ENCODE results near the gene ZHX3. TPM values are rescaled to one million over a fixed set of nuclear protein-coding genes. Genes with fewer than 3 reads are reported as not detected.

The ZHX3 gene
- total and polyA plus RNA-seq, 2 donors (not counting 1 experiment from before 2014, with no cell fraction given), result 4.3 to 22.2 TPM

DNA sequence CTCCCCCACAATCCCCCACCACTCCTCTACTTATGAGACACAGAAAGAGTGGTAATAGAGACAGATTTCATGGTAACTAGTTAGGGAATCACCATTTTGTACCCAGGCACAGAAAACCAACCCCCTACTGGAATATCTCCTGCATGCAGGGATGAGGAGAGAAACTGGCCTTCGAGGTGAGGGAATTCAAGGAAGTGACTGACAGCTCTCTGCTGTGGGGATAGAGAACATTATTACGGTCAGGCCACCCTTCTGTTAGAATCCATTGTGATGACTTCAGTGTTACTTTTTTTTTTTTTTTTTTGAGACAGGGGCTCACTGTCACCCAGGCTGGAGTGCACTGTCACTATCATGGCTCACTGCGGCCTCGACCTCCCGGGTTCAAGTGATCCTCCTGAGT, 9.6 kb upstream of the ZHX3 start:
- intact Hi-C loops (cut with micrococcal nuclease), result no loop called here
- Histone ChIP-seq H3K36me3 (replicated peaks in 1 of 2; ENCODE audit: control extremely low read depth in 1 of 2, control insufficient read depth in 1 of 2, extremely low read depth in 1 of 2, insufficient read depth in 2 of 2, low read length in 1 of 2) (no peaks in the 10 kb centered on the region), H3K4me1 (ENCODE audit: control insufficient read depth in 2 of 2, insufficient read depth in 2 of 2, low read length in 2 of 2) (peaks cover 12 to 13% of the 10 kb centered on the region in 2 donors), H3K9ac (ENCODE audit: low read length) (no peak overlapping the region), H3K27ac (ENCODE audit: low read length in 2 of 2) (no peak overlapping the region), H3K27me3 (replicated peaks in 1 of 4; ENCODE audit: control extremely low read depth in 1 of 4, control insufficient read depth in 3 of 4, insufficient read depth in 4 of 4, low read length in 3 of 4) (no peaks in the 10 kb centered on the region), H4K20me1 (ENCODE audit: control insufficient read depth, insufficient read depth, low read length, poor library complexity, severe bottlenecking) (no peaks in the 10 kb centered on the region), H3K9me3 (ENCODE audit: control extremely low read depth in 1 of 3, control insufficient read depth in 2 of 3, insufficient read depth in 1 of 3, low read length in 2 of 3) (no peaks in the 10 kb centered on the region), H3K79me2 (ENCODE audit: control insufficient read depth, insufficient read depth, low read length) (no peaks in the 10 kb centered on the region), H2AFZ (ENCODE audit: insufficient read depth, low read depth, low read length, poor library complexity, severe bottlenecking) (peak overlapping the region; percentile 22), H3K4me3 (ENCODE audit: control extremely low read depth in 1 of 5, extremely low read depth in 1 of 5, insufficient read depth in 1 of 5, low read depth in 2 of 5, low read length in 4 of 5) (no peak overlapping the region), H3K4me2 (replicated peaks; ENCODE audit: low read depth, low read length, poor library complexity, severe bottlenecking) (no peak overlapping the region)
- H3K27ac Mint-ChIP-seq, result no peak overlapping the region
- no peak overlapping the region for H3K4me3 Mint-ChIP-seq
- peaks cover 13% of the 10 kb centered on the region for H3K4me1 Mint-ChIP-seq
- TF ChIP-seq, protein P1, sequence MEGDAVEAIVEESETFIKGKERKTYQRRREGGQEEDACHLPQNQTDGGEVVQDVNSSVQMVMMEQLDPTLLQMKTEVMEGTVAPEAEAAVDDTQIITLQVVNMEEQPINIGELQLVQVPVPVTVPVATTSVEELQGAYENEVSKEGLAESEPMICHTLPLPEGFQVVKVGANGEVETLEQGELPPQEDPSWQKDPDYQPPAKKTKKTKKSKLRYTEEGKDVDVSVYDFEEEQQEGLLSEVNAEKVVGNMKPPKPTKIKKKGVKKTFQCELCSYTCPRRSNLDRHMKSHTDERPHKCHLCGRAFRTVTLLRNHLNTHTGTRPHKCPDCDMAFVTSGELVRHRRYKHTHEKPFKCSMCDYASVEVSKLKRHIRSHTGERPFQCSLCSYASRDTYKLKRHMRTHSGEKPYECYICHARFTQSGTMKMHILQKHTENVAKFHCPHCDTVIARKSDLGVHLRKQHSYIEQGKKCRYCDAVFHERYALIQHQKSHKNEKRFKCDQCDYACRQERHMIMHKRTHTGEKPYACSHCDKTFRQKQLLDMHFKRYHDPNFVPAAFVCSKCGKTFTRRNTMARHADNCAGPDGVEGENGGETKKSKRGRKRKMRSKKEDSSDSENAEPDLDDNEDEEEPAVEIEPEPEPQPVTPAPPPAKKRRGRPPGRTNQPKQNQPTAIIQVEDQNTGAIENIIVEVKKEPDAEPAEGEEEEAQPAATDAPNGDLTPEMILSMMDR (IDR thresholded peaks at IDR 0.05), result no peak
- TF ChIP-seq EZH2 (IDR thresholded peaks at IDR 0.05; ENCODE audit: borderline replicate concordance, insufficient read depth, low read depth, low read length, poor library complexity, severe bottlenecking), result no peak
- 94% methylated on average over 3 of the region's 5 CpGs for WGBS (ENCODE audit: insufficient coverage)
- ATAC-seq (ENCODE audit: low read depth), result no peak
- CTCF ChIA-PET, result interaction anchor here (0.7 to 1.0 kb wide), 2 partner anchors 12 to 365 kb away, joined by 3 to 4 read pairs; no protein-coding TSS in a partner anchor
- peaks cover 2% of the 10 kb centered on the region for H3K27me3 Mint-ChIP-seq
- POLR2A ChIA-PET, result no interaction called here
- no peak for DNase-seq
- H3K9me3 Mint-ChIP-seq (ENCODE audit: insufficient read depth), result no peaks in the 10 kb centered on the region

DNA sequence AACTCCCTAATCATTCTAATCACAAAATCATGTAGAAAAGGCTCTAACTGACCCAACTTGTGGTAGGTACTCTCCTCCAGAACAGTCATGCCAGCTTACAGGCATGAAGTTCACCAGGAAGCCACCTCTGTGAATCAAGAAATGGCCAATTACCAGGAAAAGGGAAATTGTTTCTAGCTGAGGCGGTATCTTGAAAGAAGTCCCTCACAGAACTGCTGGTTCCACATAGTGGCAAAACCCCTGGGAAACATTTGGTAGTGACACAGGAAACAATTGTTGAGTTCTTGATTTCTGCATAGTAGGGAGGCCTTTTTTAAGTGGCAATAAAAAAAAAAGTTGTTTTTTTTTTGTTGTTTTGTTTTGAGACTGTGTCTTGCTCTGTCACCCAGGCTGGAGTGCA, 3.4 kb upstream of the ZHX3 start:
- no peaks in the 10 kb centered on the region for H3K9me3 Mint-ChIP-seq (ENCODE audit: insufficient read depth)
- Histone ChIP-seq H3K27me3 (replicated peaks in 1 of 4; ENCODE audit: control extremely low read depth in 1 of 4, control insufficient read depth in 3 of 4, insufficient read depth in 4 of 4, low read length in 3 of 4) (no peaks in the 10 kb centered on the region), H3K79me2 (ENCODE audit: control insufficient read depth, insufficient read depth, low read length) (no peaks in the 10 kb centered on the region), H3K9ac (ENCODE audit: low read length) (no peak overlapping the region), H4K20me1 (ENCODE audit: control insufficient read depth, insufficient read depth, low read length, poor library complexity, severe bottlenecking) (no peaks in the 10 kb centered on the region), H2AFZ (ENCODE audit: insufficient read depth, low read depth, low read length, poor library complexity, severe bottlenecking) (no peak overlapping the region), H3K4me3 (ENCODE audit: control extremely low read depth in 1 of 5, extremely low read depth in 1 of 5, insufficient read depth in 1 of 5, low read depth in 2 of 5, low read length in 4 of 5) (no peak overlapping the region), H3K36me3 (replicated peaks in 1 of 2; ENCODE audit: control extremely low read depth in 1 of 2, control insufficient read depth in 1 of 2, extremely low read depth in 1 of 2, insufficient read depth in 2 of 2, low read length in 1 of 2) (no peaks in the 10 kb centered on the region), H3K9me3 (ENCODE audit: control extremely low read depth in 1 of 3, control insufficient read depth in 2 of 3, insufficient read depth in 1 of 3, low read length in 2 of 3) (no peaks in the 10 kb centered on the region), H3K4me2 (replicated peaks; ENCODE audit: low read depth, low read length, poor library complexity, severe bottlenecking) (no peak overlapping the region), H3K4me1 (ENCODE audit: control insufficient read depth in 2 of 2, insufficient read depth in 2 of 2, low read length in 2 of 2) (peaks cover 11 to 12% of the 10 kb centered on the region in 2 donors), H3K27ac (ENCODE audit: low read length in 2 of 2) (no peak overlapping the region)
- ChIA-PET CTCF (interaction anchor here (0.7 kb wide), 1 partner anchor 74 kb away, joined by 3 read pairs; no protein-coding TSS in a partner anchor), POLR2A (no interaction called here)
- H3K4me3 Mint-ChIP-seq, result no peak overlapping the region
- no peak overlapping the region for H3K27ac Mint-ChIP-seq
- intact Hi-C loops (cut with micrococcal nuclease), result no loop called here
- no peak for DNase-seq
- ATAC-seq (ENCODE audit: low read depth), result no peak
- TF ChIP-seq, protein P1 (IDR thresholded peaks at IDR 0.05), result no peak
- no peak for TF ChIP-seq EZH2 (IDR thresholded peaks at IDR 0.05; ENCODE audit: borderline replicate concordance, insufficient read depth, low read depth, low read length, poor library complexity, severe bottlenecking)
- no peaks in the 10 kb centered on the region for H3K27me3 Mint-ChIP-seq
- 58% methylated on average over 1 of the region's 1 CpG for WGBS (ENCODE audit: insufficient coverage)
- H3K4me1 Mint-ChIP-seq, result peaks cover 18% of the 10 kb centered on the region

All from B cell (primary cell).